ENCODE results near the gene KDM4E. TPM values are rescaled to one million over a fixed set of nuclear protein-coding genes. Genes with fewer than 3 reads are reported as not detected.

Gene KDM4E
- total RNA-seq, 1 donor: not detected

DNA sequence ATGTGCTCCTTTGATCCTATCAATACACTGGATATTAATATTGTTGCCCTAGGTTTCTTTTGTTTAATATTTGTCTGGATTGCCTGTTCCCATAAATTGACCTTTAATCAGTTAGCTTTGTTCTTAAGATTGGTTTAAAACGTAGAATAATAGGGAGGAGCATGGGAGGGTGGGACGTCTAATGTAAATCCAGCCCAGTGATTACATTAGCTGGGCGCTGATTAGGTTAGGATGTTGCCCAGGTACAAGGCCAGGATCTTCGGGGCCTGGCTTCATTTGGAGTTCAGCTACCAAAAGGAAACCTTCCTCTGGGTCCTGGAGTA lies 41.6 kb downstream of the KDM4E start, which contains the start of gene SRSF8:
Gene SRSF8 (plus strand): TSS at position 204 of the 323 bp plus-strand sequence. CDS start 308 bp downstream, outside the sequence.
- DNase-seq (ENCODE audit: low read depth): no peak
- TF ChIP-seq CTCF (IDR thresholded peaks at IDR 0.05; ENCODE audit: insufficient read depth, low read depth, low read length): no peak
- H3K4me3 ChIP-seq (ENCODE audit: low read depth, low read length): peak within 1 kb of the TSS; percentile 70

GRCh38 chr11:95067039-95067840 lies 42.2 kb downstream of the KDM4E start:
- H3K4me3 ChIP-seq (ENCODE audit: low read depth, low read length): peak overlapping the region; percentile 70
- DNase-seq (ENCODE audit: low read depth): peak; percentile 75
- peak; percentile 61 for TF ChIP-seq CTCF (IDR thresholded peaks at IDR 0.05; ENCODE audit: insufficient read depth, low read depth, low read length)

- no peak for TF ChIP-seq CTCF (IDR thresholded peaks at IDR 0.05; ENCODE audit: insufficient read depth, low read depth, low read length)
- peak overlapping the region; percentile 70 for H3K4me3 ChIP-seq (ENCODE audit: low read depth, low read length)
- DNase-seq (ENCODE audit: low read depth): no peak
Observed at GRCh38 chr11:95067841-95068219, 42.8 kb downstream of the KDM4E start.

GRCh38 chr11:95068549-95068948 lies 43.5 kb downstream of the KDM4E start:
- DNase-seq (ENCODE audit: low read depth): peak; percentile 95
- H3K4me3 ChIP-seq (ENCODE audit: low read depth, low read length): peak overlapping the region; percentile 70
- no peak for TF ChIP-seq CTCF (IDR thresholded peaks at IDR 0.05; ENCODE audit: insufficient read depth, low read depth, low read length)

DNA sequence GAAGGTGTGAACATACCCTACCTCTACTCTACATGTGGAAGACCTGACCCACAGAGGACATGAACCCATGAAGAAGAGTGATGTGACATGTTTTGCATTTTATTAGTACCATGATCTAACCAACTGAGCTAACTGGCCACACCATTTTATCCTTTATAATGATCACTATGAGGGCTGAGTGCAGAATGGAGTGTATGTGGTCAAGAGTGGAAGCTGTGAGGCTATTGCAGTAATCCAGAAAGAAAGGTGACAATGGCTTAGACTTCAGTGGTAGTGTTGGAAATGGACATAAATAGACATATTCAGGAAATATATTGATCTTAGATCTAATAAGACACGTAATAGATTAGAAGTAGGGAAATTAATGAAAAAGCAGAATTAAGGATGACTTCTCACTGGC lies 45.4 kb downstream of the KDM4E start:
- TF ChIP-seq CTCF (IDR thresholded peaks at IDR 0.05; ENCODE audit: insufficient read depth, low read depth, low read length): no peak
- DNase-seq (ENCODE audit: low read depth): no peak
- no peak overlapping the region for H3K4me3 ChIP-seq (ENCODE audit: low read depth, low read length)

DNA sequence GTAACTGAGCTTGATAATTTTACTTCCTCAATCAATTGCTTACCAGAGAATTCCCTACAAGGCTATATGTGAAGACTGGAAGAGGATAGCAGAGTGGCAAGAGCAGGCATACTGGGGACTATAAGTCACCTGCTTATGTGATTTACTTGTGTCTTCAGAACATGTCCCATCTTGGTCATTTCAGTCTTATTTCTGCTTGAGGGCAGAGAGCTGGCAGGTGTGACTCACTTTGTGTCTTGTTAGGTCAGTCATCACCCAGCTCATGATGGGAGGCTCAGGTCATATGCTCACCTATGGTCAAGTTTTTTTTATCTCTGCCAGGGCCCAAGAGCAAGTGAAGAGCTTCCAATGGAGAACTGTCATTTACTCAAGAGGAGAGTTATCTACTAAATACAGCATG lies 47.9 kb downstream of the KDM4E start:
- DNase-seq (ENCODE audit: low read depth): no peak
- TF ChIP-seq CTCF (IDR thresholded peaks at IDR 0.05; ENCODE audit: insufficient read depth, low read depth, low read length): no peak
- H3K4me3 ChIP-seq (ENCODE audit: low read depth, low read length): no peak overlapping the region

Measured in fibroblast of villous mesenchyme (primary cell).